Fibroblast of lung (primary cell): ENCODE data around the gene ANO3.

ENCODE experiments used
- EZH2 ChIP-seq: IDR thresholded peaks from 2 replicates; pipeline ENCODE4 v1.5.1; 2012; ENCODE audit warnings: low read length, control low read depth, mild to moderate bottlenecking; ENCODE audit errors: missing control alignments
- TF ChIP-seq, protein P1 (sequence below), 2 donors: IDR thresholded peaks in 1 of 2; conservative IDR thresholded peaks in 1 of 2; 1 replicate in 1 of 2; 2 replicates in 1 of 2; pipeline ENCODE4 v1.5.1; 2011 to 2012; ENCODE audit warnings: low read length in 2 of 2, control low read depth in 1 of 2, inconsistent platforms in 1 of 2, low read depth in 1 of 2, mild to moderate bottlenecking in 1 of 2

- TF ChIP-seq, protein P1, sequence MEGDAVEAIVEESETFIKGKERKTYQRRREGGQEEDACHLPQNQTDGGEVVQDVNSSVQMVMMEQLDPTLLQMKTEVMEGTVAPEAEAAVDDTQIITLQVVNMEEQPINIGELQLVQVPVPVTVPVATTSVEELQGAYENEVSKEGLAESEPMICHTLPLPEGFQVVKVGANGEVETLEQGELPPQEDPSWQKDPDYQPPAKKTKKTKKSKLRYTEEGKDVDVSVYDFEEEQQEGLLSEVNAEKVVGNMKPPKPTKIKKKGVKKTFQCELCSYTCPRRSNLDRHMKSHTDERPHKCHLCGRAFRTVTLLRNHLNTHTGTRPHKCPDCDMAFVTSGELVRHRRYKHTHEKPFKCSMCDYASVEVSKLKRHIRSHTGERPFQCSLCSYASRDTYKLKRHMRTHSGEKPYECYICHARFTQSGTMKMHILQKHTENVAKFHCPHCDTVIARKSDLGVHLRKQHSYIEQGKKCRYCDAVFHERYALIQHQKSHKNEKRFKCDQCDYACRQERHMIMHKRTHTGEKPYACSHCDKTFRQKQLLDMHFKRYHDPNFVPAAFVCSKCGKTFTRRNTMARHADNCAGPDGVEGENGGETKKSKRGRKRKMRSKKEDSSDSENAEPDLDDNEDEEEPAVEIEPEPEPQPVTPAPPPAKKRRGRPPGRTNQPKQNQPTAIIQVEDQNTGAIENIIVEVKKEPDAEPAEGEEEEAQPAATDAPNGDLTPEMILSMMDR (conservative IDR thresholded peaks at IDR 0.05 in 1 of 2, IDR thresholded peaks at IDR 0.05 in 1 of 2; ENCODE audit: low read depth in 1 of 2, low read length in 2 of 2), result no peak
- no peak for TF ChIP-seq EZH2
These were observed 133.3 kb downstream of the ANO3 start for GRCh38 chr11:26465274-26465673.
